ENCODE data around the gene OLA1.

Gene OLA1

DNA sequence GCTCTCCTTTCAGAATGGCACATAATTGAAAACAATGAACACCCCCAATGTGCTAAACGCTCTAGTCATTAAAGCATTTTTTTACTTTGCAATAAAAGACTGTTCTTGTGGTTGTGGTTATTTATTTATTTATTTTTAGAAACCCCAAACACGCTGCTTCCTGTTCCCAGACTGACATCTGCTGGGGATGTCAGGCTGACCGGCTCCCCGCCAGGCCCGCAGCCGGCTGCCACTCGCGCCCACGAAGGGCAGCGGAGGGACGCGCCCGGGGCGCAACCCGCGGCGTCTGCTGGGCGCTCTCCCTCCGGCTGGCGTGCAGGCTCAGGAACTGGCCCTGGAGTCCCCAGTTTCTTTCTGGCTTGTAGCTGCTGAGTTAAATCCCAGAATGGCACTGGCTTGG lies 200.1 kb downstream of the OLA1 start:
- TF ChIP-seq, protein P1, sequence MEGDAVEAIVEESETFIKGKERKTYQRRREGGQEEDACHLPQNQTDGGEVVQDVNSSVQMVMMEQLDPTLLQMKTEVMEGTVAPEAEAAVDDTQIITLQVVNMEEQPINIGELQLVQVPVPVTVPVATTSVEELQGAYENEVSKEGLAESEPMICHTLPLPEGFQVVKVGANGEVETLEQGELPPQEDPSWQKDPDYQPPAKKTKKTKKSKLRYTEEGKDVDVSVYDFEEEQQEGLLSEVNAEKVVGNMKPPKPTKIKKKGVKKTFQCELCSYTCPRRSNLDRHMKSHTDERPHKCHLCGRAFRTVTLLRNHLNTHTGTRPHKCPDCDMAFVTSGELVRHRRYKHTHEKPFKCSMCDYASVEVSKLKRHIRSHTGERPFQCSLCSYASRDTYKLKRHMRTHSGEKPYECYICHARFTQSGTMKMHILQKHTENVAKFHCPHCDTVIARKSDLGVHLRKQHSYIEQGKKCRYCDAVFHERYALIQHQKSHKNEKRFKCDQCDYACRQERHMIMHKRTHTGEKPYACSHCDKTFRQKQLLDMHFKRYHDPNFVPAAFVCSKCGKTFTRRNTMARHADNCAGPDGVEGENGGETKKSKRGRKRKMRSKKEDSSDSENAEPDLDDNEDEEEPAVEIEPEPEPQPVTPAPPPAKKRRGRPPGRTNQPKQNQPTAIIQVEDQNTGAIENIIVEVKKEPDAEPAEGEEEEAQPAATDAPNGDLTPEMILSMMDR (IDR thresholded peaks at IDR 0.05; ENCODE audit: insufficient read depth, low read length, poor library complexity, severe bottlenecking): no peak
- no peak overlapping the region for H3K4me3 ChIP-seq (replicated peaks; ENCODE audit: low read depth, low read length)

DNA sequence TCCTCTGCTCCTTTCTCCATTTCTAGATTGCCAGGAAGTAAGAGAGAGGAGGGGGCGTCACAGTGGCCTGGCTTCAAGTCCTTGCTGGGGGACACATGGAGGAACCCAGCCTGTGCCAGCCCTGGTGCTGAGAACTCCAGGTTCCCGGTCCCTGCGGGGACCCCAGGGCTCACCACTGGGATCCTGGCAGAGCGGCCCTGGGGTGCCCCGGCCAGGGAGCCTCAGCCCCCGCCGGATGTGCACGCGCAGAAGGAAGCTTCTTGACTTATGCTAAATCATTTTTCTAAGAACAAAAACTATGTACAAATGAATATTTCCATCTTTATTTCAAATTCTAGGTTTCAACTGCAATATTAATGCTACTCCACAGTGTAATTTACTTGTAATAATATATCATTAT lies 200.6 kb downstream of the OLA1 start:
- TF ChIP-seq, protein P1 (IDR thresholded peaks at IDR 0.05; ENCODE audit: insufficient read depth, low read length, poor library complexity, severe bottlenecking): no peak
- DNase-seq (ENCODE audit: extremely low read depth, insufficient read length): no peak

More for the DNA sequence above, 200.1 kb downstream of the OLA1 start:
- DNase-seq (ENCODE audit: extremely low read depth, insufficient read length): no peak
- no peaks in the 10 kb centered on the region for H3K27me3 ChIP-seq (replicated peaks; ENCODE audit: control insufficient read depth, insufficient read depth, low read length)
- H3K36me3 ChIP-seq (ENCODE audit: control insufficient read depth, insufficient read depth, low read length): no peaks in the 10 kb centered on the region

DNA sequence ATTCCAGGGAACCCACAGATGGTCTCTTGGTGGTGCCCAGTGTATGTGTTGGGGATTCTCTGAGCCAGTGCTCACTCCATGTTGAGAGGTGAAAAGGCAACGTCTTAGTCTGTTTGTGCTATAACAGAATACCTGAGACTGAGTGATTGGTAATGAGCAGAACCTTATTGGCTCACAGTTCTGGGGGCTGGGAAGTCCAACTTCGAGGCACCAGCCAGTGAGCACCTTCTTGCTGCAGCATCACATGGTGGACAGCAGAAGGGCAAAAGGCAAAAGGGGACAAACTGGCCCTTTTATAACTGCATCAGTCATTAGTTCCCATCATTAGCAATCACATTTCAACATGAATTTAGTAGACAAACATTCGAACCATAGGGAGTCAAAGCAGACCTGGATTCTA lies 202.2 kb downstream of the OLA1 start:
- Histone ChIP-seq H3K27me3 (replicated peaks; ENCODE audit: control insufficient read depth, insufficient read depth, low read length) (no peaks in the 10 kb centered on the region), H3K36me3 (ENCODE audit: control insufficient read depth, insufficient read depth, low read length) (no peaks in the 10 kb centered on the region), H3K4me3 (replicated peaks; ENCODE audit: low read depth, low read length) (no peak overlapping the region)
- TF ChIP-seq, protein P1 (IDR thresholded peaks at IDR 0.05; ENCODE audit: insufficient read depth, low read length, poor library complexity, severe bottlenecking): no peak
- DNase-seq (ENCODE audit: extremely low read depth, insufficient read length): no peak

More for the DNA sequence above, 200.6 kb downstream of the OLA1 start:
- Histone ChIP-seq H3K36me3 (ENCODE audit: control insufficient read depth, insufficient read depth, low read length) (no peaks in the 10 kb centered on the region), H3K27me3 (replicated peaks; ENCODE audit: control insufficient read depth, insufficient read depth, low read length) (no peaks in the 10 kb centered on the region), H3K4me3 (replicated peaks; ENCODE audit: low read depth, low read length) (no peak overlapping the region)

DNA sequence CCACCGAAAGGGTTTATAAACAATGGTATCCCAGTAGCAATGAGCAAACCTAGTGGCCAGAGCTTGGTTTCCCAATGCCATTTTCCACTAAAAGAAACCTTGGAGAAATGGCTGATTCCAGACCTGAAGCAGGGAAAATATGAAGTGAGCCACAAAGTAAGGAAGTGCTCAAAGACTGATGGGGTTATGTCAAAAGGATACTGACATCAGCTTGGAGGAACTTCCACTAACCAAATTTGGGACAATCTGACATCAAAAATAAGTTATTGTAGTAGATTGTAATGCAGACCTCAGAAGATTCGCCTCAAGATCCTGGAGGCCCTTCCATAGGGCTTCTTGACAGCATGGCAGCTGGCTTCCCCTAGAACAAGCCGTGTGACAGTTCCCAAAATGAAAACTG lies 203.8 kb downstream of the OLA1 start:
- TF ChIP-seq, protein P1 (IDR thresholded peaks at IDR 0.05; ENCODE audit: insufficient read depth, low read length, poor library complexity, severe bottlenecking): no peak
- DNase-seq (ENCODE audit: extremely low read depth, insufficient read length): no peak
- Histone ChIP-seq H3K4me3 (replicated peaks; ENCODE audit: low read depth, low read length) (no peak overlapping the region), H3K36me3 (ENCODE audit: control insufficient read depth, insufficient read depth, low read length) (no peaks in the 10 kb centered on the region), H3K27me3 (replicated peaks; ENCODE audit: control insufficient read depth, insufficient read depth, low read length) (no peaks in the 10 kb centered on the region)

DNA sequence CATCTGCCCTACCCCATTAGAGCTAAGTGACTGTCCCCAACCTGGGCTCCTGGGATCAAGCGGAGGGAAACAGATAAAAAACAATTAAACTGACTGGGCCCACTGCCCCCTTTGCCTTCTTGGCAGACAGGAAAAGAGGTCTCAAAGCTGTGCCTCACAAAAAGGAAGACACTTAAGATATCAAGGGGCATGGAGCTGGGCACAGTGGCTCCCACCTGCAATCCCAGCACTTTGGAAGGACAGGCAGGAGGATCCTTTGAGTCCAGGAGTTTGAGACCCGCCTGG lies 208.0 kb downstream of the OLA1 start:
- no peak for DNase-seq (ENCODE audit: extremely low read depth, insufficient read length)
- TF ChIP-seq, protein P1 (IDR thresholded peaks at IDR 0.05; ENCODE audit: insufficient read depth, low read length, poor library complexity, severe bottlenecking): no peak
- no peaks in the 10 kb centered on the region for H3K27me3 ChIP-seq (replicated peaks; ENCODE audit: control insufficient read depth, insufficient read depth, low read length)
- H3K4me3 ChIP-seq (replicated peaks; ENCODE audit: low read depth, low read length): no peak overlapping the region
- H3K36me3 ChIP-seq (ENCODE audit: control insufficient read depth, insufficient read depth, low read length): no peaks in the 10 kb centered on the region

Data from GM06990 (cell line).